MM.1S (cell line): Measurements from ENCODE around the gene SUN5.
A peak's percentile ranks its signal among the peaks of the same experiment; 100 is the strongest.

Source experiments
- DNase-seq: peaks from one replicate; pipeline ENCODE4 v3.0.0-alpha.2; 2015
- H2AFZ ChIP-seq: fragments of 300-600 bp; sonication (generic); 2 replicates; pipeline ENCODE4 v1.6.0; 2016; ENCODE audit warnings: antibody characterized with exemption, low read length
- H3F3A ChIP-seq: fragments of 300-600 bp; sonication (generic); 2 replicates; pipeline ENCODE4 v1.6.1; 2016; ENCODE audit warnings: mild to moderate bottlenecking, antibody characterized with exemption, low read length, moderate library complexity, mixed read lengths; ENCODE audit not compliant: insufficient read depth
- H3K27ac ChIP-seq: fragments of 300-600 bp; sonication (generic); 2 replicates; pipeline ENCODE4 v1.5.1; 2016; ENCODE audit warnings: mild to moderate bottlenecking, low read length
- H3K27me3 ChIP-seq: fragments of 300-600 bp; sonication (generic); replicated peaks from 2 replicates; pipeline ENCODE4 v1.6.0; 2016; ENCODE audit warnings: low read length; ENCODE audit not compliant: insufficient read depth
- H3K36me3 ChIP-seq: fragments of 300-600 bp; sonication (generic); replicated peaks from 2 replicates; pipeline ENCODE4 v1.6.1; 2016; ENCODE audit warnings: mild to moderate bottlenecking, low read length, mixed read lengths; ENCODE audit not compliant: insufficient read depth
- H3K4me1 ChIP-seq: fragments of 300-600 bp; sonication (generic); 2 replicates; pipeline ENCODE4 v1.6.1; 2016; ENCODE audit warnings: low read length, mixed read lengths
- H3K4me2 ChIP-seq: fragments of 300-600 bp; sonication (generic); 2 replicates; pipeline ENCODE4 v1.6.0; 2016; ENCODE audit warnings: low read depth, low read length
- H3K4me3 ChIP-seq: fragments of 300-600 bp; sonication (generic); 2 replicates; pipeline ENCODE4 v1.5.1; 2016; ENCODE audit warnings: low read length, mixed read lengths
- H3K79me2 ChIP-seq: fragments of 300-600 bp; sonication (generic); 2 replicates; pipeline ENCODE4 v1.6.1; 2016; ENCODE audit warnings: mixed run types, low read length, mixed read lengths
- H3K9ac ChIP-seq: fragments of 300-600 bp; sonication (generic); 2 replicates; pipeline ENCODE4 v1.6.1; 2016; ENCODE audit warnings: low read length, mixed read lengths
- H3K9me2 ChIP-seq: fragments of 300-600 bp; sonication (generic); replicated peaks from 2 replicates; pipeline ENCODE4 v1.6.1; 2016; ENCODE audit warnings: mild to moderate bottlenecking, low read length, mixed read lengths; ENCODE audit not compliant: insufficient read depth
- H3K9me3 ChIP-seq: fragments of 300-600 bp; sonication (generic); replicated peaks from 2 replicates; pipeline ENCODE4 v1.6.1; 2016; ENCODE audit warnings: mild to moderate bottlenecking, low read length, mixed read lengths; ENCODE audit not compliant: insufficient read depth
- H4K20me1 ChIP-seq: fragments of 300-600 bp; sonication (generic); 2 replicates; pipeline ENCODE4 v1.6.1; 2016; ENCODE audit warnings: mild to moderate bottlenecking, low read length, moderate library complexity, mixed read lengths; ENCODE audit not compliant: insufficient read depth
- EZH2 ChIP-seq: fragments of 300-600 bp; sonication (generic); optimal IDR thresholded peaks from 2 replicates; pipeline ENCODE3; 2017; ENCODE audit warnings: low read depth, mild to moderate bottlenecking, antibody characterized with exemption, low read length, mixed read lengths
- EZH2phosphoT487 ChIP-seq: fragments of 300-600 bp; sonication (generic); IDR thresholded peaks from 2 replicates; pipeline ENCODE4 v1.6.1; 2018; ENCODE audit warnings: antibody characterized with exemption, low read length
- TF ChIP-seq, protein P1 (sequence below): fragments of 300-600 bp; sonication (generic); IDR thresholded peaks from 2 replicates; pipeline ENCODE4 v1.5.1; 2016; ENCODE audit warnings: antibody characterized with exemption, low read length, mixed read lengths

Gene SUN5

DNA sequence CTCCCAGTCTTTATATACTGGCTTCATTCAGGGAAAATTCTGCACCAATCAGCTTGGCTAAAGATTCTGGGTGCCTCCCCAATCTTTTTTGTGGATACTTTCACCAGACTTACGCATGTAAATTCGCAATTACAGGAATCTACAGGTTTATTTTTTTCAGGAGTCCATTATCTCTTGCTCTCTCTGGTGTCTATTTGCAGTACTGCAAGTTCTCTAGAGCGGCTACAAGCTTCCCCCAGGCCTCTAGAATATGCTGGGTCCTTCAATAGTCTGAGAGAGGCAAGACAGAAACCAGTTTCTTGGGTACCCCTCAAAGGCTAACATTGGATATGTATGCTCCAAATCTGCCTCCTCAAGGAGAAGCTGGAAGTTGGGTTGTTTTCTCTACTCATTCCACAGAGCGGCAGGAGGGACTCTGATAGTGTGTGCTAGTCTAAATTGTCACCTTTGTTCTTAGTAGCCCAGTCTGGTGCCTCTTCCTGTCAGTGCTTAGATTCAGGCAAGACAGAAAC, 58.5 kb downstream of the SUN5 start:
- no peak for TF ChIP-seq EZH2phosphoT487
- TF ChIP-seq, protein P1, sequence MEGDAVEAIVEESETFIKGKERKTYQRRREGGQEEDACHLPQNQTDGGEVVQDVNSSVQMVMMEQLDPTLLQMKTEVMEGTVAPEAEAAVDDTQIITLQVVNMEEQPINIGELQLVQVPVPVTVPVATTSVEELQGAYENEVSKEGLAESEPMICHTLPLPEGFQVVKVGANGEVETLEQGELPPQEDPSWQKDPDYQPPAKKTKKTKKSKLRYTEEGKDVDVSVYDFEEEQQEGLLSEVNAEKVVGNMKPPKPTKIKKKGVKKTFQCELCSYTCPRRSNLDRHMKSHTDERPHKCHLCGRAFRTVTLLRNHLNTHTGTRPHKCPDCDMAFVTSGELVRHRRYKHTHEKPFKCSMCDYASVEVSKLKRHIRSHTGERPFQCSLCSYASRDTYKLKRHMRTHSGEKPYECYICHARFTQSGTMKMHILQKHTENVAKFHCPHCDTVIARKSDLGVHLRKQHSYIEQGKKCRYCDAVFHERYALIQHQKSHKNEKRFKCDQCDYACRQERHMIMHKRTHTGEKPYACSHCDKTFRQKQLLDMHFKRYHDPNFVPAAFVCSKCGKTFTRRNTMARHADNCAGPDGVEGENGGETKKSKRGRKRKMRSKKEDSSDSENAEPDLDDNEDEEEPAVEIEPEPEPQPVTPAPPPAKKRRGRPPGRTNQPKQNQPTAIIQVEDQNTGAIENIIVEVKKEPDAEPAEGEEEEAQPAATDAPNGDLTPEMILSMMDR: peak; percentile 34
- Histone ChIP-seq H3K79me2 (no peaks in the 10 kb centered on the region), H3F3A (no peaks in the 10 kb centered on the region), H3K4me2 (no peak overlapping the region), H4K20me1 (no peaks in the 10 kb centered on the region), H3K27me3 (no peaks in the 10 kb centered on the region), H2AFZ (no peak overlapping the region), H3K9me3 (no peaks in the 10 kb centered on the region), H3K9ac (no peak overlapping the region), H3K4me3 (no peak overlapping the region), H3K27ac (no peak overlapping the region), H3K36me3 (no peaks in the 10 kb centered on the region), H3K9me2 (no peaks in the 10 kb centered on the region), H3K4me1 (no peaks in the 10 kb centered on the region)
- no peak for DNase-seq

DNA sequence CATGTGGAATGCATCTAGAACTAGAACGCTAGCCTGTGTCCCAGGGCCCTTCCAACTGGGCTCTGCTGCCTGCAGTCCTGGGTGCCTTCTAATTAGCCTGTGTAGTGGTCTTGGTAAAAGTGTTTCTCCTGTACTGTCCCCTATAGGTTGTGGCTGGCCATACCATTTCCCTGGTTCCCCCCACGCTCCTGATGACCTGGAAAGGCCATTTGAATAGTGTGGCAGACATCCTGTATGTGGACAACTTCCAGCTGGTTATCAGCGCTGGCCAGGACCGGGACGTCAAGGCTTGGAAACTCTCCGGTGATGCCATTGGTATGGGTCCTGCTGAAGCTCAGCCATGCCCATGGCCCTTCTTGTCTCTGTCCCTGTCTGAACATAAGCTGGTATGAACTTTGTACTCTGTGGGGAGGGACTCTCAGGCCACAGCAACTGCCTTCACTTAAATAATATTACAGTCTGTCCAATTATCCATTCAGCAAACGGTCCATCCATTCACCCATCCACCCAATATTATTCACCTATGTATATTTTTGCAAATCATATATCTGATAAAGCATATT, 60.7 kb downstream of the SUN5 start:
- TF ChIP-seq EZH2 (no peak), EZH2phosphoT487 (no peak)
- TF ChIP-seq, protein P1: no peak
- H3K9ac ChIP-seq: no peak overlapping the region
- H2AFZ ChIP-seq: no peak overlapping the region
- no peaks in the 10 kb centered on the region for H3K9me2 ChIP-seq
- H3K4me1 ChIP-seq: no peaks in the 10 kb centered on the region
- no peak for DNase-seq
- H3K27me3 ChIP-seq: no peaks in the 10 kb centered on the region
- no peak overlapping the region for H3K27ac ChIP-seq
- H3K36me3 ChIP-seq: no peaks in the 10 kb centered on the region
- H3K4me3 ChIP-seq: no peak overlapping the region
- no peaks in the 10 kb centered on the region for H3F3A ChIP-seq
- H4K20me1 ChIP-seq: no peaks in the 10 kb centered on the region
- no peak overlapping the region for H3K4me2 ChIP-seq
- H3K79me2 ChIP-seq: no peaks in the 10 kb centered on the region
- H3K9me3 ChIP-seq: no peaks in the 10 kb centered on the region

DNA sequence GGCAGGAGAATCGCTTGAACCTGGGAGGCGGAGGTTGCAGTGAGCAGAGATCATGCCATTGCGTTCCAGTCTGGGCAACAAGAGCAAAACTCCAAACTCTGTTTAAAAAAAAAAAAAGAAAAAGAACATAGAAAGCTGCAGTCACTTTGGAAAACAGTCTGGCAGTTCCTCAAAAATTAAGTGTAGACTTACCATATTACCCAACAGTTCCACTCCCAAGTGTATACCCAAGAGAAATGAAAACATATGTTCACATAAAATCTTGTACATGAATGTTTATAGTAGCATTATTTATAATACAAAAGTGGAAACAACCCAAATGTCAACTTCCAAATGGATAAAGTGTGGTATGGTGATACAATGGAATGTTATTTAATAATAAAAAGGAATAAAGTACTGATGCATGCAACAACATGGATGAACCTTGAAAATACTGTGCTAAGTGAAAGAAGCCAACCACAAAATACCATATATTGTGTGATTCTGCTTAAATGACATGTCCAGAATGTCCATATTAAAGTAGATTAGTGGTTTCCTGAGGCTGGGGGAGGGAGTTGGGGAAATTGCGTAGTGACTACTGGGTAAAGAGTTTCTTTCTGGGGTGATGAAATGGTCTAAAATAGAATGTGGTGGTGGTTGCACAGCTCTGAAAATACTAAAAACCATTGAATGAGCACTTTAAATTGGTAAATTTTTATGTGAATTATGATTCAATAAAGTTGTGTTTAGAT, 62.9 kb downstream of the SUN5 start:
- Histone ChIP-seq H4K20me1 (no peaks in the 10 kb centered on the region), H3K79me2 (no peaks in the 10 kb centered on the region), H3K27me3 (no peaks in the 10 kb centered on the region), H3K9me2 (no peaks in the 10 kb centered on the region), H2AFZ (no peak overlapping the region), H3F3A (no peaks in the 10 kb centered on the region), H3K9me3 (no peaks in the 10 kb centered on the region), H3K4me2 (no peak overlapping the region), H3K9ac (no peak overlapping the region), H3K4me3 (no peak overlapping the region), H3K4me1 (no peaks in the 10 kb centered on the region), H3K27ac (no peak overlapping the region), H3K36me3 (no peaks in the 10 kb centered on the region)
- no peak for DNase-seq
- TF ChIP-seq EZH2phosphoT487 (no peak), EZH2 (no peak)
- TF ChIP-seq, protein P1: no peak
